ENCODE data around the gene TNNI2.
"Not testable (repeated sequence)": the region's sequence is repeated elsewhere in the genome, so short reads cannot be mapped to it uniquely, and the experiment has no call there.

Gene TNNI2

GRCh38 chr11:1838426-1839144 is at the start of gene TNNI2:
Gene TNNI2, plus strand, starts transcription at chr11:1838981. Its CDS starts 716 bp downstream, at chr11:1839697.
- no peak for DNase-seq

- no peak for DNase-seq
Measured at GRCh38 chr11:1791912-1792311, 46.9 kb upstream of the TNNI2 start.

- DNase-seq = no peak
Measured at GRCh38 chr11:1792461-1792860, 46.3 kb upstream of the TNNI2 start.

GRCh38 chr11:1793081-1793480 is 45.7 kb upstream of the TNNI2 start:
- DNase-seq = no peak

GRCh38 chr11:1796413-1797011 is 42.3 kb upstream of the TNNI2 start:
- no peak for DNase-seq

GRCh38 chr11:1797391-1798125 is 41.2 kb upstream of the TNNI2 start:
- DNase-seq = no peak

GRCh38 chr11:1803246-1803645 is 35.5 kb upstream of the TNNI2 start:
- no peak for DNase-seq

GRCh38 chr11:1803835-1804519 is 34.8 kb upstream of the TNNI2 start:
- not testable (repeated sequence) for DNase-seq

- DNase-seq = no peak
Measured at GRCh38 chr11:1805525-1805924, 33.3 kb upstream of the TNNI2 start.

- DNase-seq = no peak
Measured at GRCh38 chr11:1807264-1807995, 31.4 kb upstream of the TNNI2 start.

GRCh38 chr11:1810761-1811160 is 28.0 kb upstream of the TNNI2 start:
- no peak for DNase-seq

- DNase-seq = no peak
Measured at GRCh38 chr11:1812274-1812673, 26.5 kb upstream of the TNNI2 start.

- no peak for DNase-seq
Measured at GRCh38 chr11:1812801-1813200, 26.0 kb upstream of the TNNI2 start.

- DNase-seq = not testable (repeated sequence)
Measured at GRCh38 chr11:1813356-1813755, 25.4 kb upstream of the TNNI2 start.

GRCh38 chr11:1814691-1815090 is 24.1 kb upstream of the TNNI2 start:
- no peak for DNase-seq

- DNase-seq = no peak
Measured at GRCh38 chr11:1815311-1815710, 23.5 kb upstream of the TNNI2 start.

- no peak for DNase-seq
Measured at GRCh38 chr11:1815751-1816150, 23.0 kb upstream of the TNNI2 start.

- DNase-seq = no peak
Measured at GRCh38 chr11:1817000-1817399, 21.8 kb upstream of the TNNI2 start.

- no peak for DNase-seq
Measured at GRCh38 chr11:1817511-1817910, 21.3 kb upstream of the TNNI2 start.

- DNase-seq = no peak
Measured at GRCh38 chr11:1819074-1819473, 19.7 kb upstream of the TNNI2 start.

- no peak for DNase-seq
Measured at GRCh38 chr11:1820463-1821325, 18.1 kb upstream of the TNNI2 start.

GRCh38 chr11:1821562-1821961 is 17.2 kb upstream of the TNNI2 start:
- DNase-seq = no peak

Data from retina (tissue), 1 donor.